Measurements from ENCODE around the gene DEPDC5.

DNA sequence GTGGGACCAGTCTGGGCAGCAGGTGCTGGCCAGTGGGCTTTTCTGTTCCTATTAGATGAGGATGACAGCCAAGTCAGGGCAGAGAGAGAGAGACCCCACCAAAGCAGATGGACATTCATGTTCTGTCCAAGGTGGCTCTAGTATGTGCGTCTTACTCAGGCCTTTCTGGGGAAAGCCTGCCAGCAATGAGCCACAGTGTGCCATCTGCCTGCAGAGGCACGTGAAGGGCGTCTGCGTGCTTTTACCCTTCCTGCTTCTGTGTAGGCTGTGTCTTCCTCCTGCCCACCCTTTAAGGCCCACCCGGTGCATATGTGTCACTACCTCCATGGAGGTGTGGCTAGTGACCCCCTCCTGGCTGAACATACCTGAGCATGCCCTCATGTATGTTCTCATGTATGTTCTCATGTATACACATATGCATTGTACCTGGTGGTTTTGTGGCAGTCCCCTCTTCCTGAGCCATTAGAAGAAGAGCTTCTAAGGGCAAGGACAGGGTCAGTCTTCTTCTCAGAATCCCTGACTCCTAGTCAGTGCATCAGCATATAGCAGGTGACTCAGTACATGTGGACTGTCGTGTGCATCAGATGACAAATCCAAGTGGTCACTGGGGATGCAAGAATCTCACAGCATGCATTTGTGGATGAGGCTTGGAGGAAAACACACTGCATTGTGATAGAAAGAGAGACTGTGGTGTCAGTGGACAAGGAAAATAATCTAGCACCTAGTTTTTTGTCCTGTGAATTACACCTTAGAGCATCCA, 100.1 kb downstream of the DEPDC5 start:
- TF ChIP-seq, protein P1, sequence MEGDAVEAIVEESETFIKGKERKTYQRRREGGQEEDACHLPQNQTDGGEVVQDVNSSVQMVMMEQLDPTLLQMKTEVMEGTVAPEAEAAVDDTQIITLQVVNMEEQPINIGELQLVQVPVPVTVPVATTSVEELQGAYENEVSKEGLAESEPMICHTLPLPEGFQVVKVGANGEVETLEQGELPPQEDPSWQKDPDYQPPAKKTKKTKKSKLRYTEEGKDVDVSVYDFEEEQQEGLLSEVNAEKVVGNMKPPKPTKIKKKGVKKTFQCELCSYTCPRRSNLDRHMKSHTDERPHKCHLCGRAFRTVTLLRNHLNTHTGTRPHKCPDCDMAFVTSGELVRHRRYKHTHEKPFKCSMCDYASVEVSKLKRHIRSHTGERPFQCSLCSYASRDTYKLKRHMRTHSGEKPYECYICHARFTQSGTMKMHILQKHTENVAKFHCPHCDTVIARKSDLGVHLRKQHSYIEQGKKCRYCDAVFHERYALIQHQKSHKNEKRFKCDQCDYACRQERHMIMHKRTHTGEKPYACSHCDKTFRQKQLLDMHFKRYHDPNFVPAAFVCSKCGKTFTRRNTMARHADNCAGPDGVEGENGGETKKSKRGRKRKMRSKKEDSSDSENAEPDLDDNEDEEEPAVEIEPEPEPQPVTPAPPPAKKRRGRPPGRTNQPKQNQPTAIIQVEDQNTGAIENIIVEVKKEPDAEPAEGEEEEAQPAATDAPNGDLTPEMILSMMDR (conservative IDR thresholded peaks at IDR 0.05), result no peak
- no peak for TF ChIP-seq EZH2 (IDR thresholded peaks at IDR 0.05; ENCODE audit: low read depth)

Data from PC-9 (cell line).